Nephron (organoid): ENCODE measurements around the gene TAGAP.

Experiments used
- H3K27ac Mint-ChIP-seq, 3 experiments: 2 replicates each; pipeline ENCODE4 v1.8.0; 2020; ENCODE audit warnings: mixed read lengths in 3 of 3, mild to moderate bottlenecking in 2 of 3, moderate library complexity in 1 of 3
- H3K27me3 Mint-ChIP-seq: 2 replicates; pipeline ENCODE4 v1.8.0; 2021; ENCODE audit warnings: low read depth, mild to moderate bottlenecking, moderate library complexity, mixed read lengths
- H3K36me3 Mint-ChIP-seq: 2 replicates; pipeline ENCODE4 v1.8.0; 2020; ENCODE audit warnings: low read depth, mixed read lengths
- H3K4me1 Mint-ChIP-seq: 2 replicates; pipeline ENCODE4 v1.8.0; 2020; ENCODE audit warnings: mixed read lengths
- H3K4me3 Mint-ChIP-seq, 3 experiments: 2 replicates each; pipeline ENCODE4 v1.8.0; 2020; ENCODE audit warnings: mild to moderate bottlenecking in 3 of 3, mixed read lengths in 3 of 3, moderate library complexity in 2 of 3
- H3K9me3 Mint-ChIP-seq: 2 replicates; pipeline ENCODE4 v1.8.0; 2020; ENCODE audit warnings: mixed read lengths
- TF ChIP-seq, protein P1 (sequence below), 3 experiments: fragments of 200-600 bp; sonication (generic); IDR thresholded peaks; one replicate each; pipeline ENCODE4 v1.5.0; 2021; ENCODE audit warnings: antibody characterized with exemption in 3 of 3; ENCODE audit not compliant: unreplicated experiment in 3 of 3

The TAGAP gene

DNA sequence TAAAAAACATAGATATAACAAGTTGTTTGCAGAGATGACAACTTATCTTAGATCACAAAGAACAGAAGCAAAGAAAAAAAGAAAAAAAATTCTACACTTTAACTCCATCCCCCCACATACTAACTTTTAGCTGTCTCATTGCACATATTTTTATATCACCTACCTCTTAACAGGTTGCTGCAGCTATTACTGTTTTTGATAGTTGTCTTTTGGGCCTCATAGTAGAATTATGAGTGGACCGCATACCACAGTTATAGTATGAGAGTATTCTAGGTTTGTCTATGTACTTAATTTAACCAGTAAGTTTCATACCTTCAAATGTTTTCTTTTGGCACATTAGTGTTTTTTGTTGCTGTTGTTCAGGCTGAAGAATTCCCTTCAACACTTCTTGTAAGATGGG, 57.1 kb downstream of the TAGAP start:
- peaks cover 17% of the 10 kb centered on the region for H3K9me3 Mint-ChIP-seq

More for the DNA sequence above, 57.1 kb downstream of the TAGAP start:
- Mint-ChIP-seq H3K27me3 (no peaks in the 10 kb centered on the region), H3K4me1 (no peaks in the 10 kb centered on the region), H3K27ac (no peak overlapping the region), H3K4me3 (no peak overlapping the region), H3K36me3 (peaks cover 50% of the 10 kb centered on the region)
- TF ChIP-seq, protein P1, sequence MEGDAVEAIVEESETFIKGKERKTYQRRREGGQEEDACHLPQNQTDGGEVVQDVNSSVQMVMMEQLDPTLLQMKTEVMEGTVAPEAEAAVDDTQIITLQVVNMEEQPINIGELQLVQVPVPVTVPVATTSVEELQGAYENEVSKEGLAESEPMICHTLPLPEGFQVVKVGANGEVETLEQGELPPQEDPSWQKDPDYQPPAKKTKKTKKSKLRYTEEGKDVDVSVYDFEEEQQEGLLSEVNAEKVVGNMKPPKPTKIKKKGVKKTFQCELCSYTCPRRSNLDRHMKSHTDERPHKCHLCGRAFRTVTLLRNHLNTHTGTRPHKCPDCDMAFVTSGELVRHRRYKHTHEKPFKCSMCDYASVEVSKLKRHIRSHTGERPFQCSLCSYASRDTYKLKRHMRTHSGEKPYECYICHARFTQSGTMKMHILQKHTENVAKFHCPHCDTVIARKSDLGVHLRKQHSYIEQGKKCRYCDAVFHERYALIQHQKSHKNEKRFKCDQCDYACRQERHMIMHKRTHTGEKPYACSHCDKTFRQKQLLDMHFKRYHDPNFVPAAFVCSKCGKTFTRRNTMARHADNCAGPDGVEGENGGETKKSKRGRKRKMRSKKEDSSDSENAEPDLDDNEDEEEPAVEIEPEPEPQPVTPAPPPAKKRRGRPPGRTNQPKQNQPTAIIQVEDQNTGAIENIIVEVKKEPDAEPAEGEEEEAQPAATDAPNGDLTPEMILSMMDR (IDR thresholded peaks at IDR 0.05; ENCODE audit: unreplicated experiment in 3 of 3) = no peak
